ENCODE results near the gene MCM9. TPM values are rescaled to one million over a fixed set of nuclear protein-coding genes. Genes with fewer than 3 reads are reported as not detected.
A peak's percentile ranks its signal among the peaks of the same experiment; 100 is the strongest.

The MCM9 gene
- polyA plus RNA-seq, 3 donors: 9.4 to 11.9 (median 9.8) TPM

- H3K4me1 ChIP-seq (ENCODE audit: control insufficient read depth in 1 of 2, insufficient read depth in 2 of 2, low read length in 2 of 2): no peaks in the 10 kb centered on the region
- no peak overlapping the region for H2AFZ ChIP-seq (ENCODE audit: insufficient read depth, low read depth, low read length, poor library complexity, severe bottlenecking)
- H3K4me3 ChIP-seq (replicated peaks in 1 of 3; ENCODE audit: low read depth in 2 of 3, low read length in 3 of 3): no peak overlapping the region
- Mint-ChIP-seq H3K36me3 (peaks cover 79 to 89% of the 10 kb centered on the region in 2 donors), H3K4me3 (no peak overlapping the region), H3K27ac (peak overlapping the region in 1 of 7 donors; percentile 22), H3K9me3 (no peaks in the 10 kb centered on the region), H3K27me3 (ENCODE audit: low read depth in 3 of 3) (no peaks in the 10 kb centered on the region), H3K4me1 (no peaks in the 10 kb centered on the region)
- TF ChIP-seq, protein P1, sequence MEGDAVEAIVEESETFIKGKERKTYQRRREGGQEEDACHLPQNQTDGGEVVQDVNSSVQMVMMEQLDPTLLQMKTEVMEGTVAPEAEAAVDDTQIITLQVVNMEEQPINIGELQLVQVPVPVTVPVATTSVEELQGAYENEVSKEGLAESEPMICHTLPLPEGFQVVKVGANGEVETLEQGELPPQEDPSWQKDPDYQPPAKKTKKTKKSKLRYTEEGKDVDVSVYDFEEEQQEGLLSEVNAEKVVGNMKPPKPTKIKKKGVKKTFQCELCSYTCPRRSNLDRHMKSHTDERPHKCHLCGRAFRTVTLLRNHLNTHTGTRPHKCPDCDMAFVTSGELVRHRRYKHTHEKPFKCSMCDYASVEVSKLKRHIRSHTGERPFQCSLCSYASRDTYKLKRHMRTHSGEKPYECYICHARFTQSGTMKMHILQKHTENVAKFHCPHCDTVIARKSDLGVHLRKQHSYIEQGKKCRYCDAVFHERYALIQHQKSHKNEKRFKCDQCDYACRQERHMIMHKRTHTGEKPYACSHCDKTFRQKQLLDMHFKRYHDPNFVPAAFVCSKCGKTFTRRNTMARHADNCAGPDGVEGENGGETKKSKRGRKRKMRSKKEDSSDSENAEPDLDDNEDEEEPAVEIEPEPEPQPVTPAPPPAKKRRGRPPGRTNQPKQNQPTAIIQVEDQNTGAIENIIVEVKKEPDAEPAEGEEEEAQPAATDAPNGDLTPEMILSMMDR (IDR thresholded peaks at IDR 0.05): no peak
- H3K9me3 ChIP-seq (replicated peaks in 1 of 2; ENCODE audit: control insufficient read depth in 1 of 2, insufficient read depth in 1 of 2, low read length in 2 of 2): no peaks in the 10 kb centered on the region
- H3K79me2 ChIP-seq (ENCODE audit: insufficient read depth, low read length): no peaks in the 10 kb centered on the region
- no peak overlapping the region for H3K27ac ChIP-seq (ENCODE audit: low read depth in 1 of 2, low read length in 2 of 2)
- intact Hi-C loops (cut with micrococcal nuclease): no loop called here
- peaks cover 81 to 95% of the 10 kb centered on the region in 2 donors for H3K36me3 ChIP-seq (replicated peaks in 1 of 2; ENCODE audit: control insufficient read depth in 1 of 2, insufficient read depth in 2 of 2, low read length in 2 of 2)
- H4K20me1 ChIP-seq (ENCODE audit: insufficient read depth, low read length): peaks cover 5% of the 10 kb centered on the region
- WGBS (ENCODE audit: insufficient coverage): 100% methylated on average over 4 of the region's 5 CpGs
- no peaks in the 10 kb centered on the region for H3K27me3 ChIP-seq (ENCODE audit: control insufficient read depth in 2 of 2, insufficient read depth in 2 of 2, low read length in 2 of 2)
- DNase-seq: no peak
- no peak overlapping the region for H3K9ac ChIP-seq (ENCODE audit: insufficient read depth, low read length, poor library complexity, severe bottlenecking)
- no peak overlapping the region for H3K4me2 ChIP-seq (replicated peaks; ENCODE audit: extremely low read depth, low read length, poor library complexity, severe bottlenecking)
Measured at GRCh38 chr6:118917546-118918328, 17.2 kb downstream of the MCM9 start.

DNA sequence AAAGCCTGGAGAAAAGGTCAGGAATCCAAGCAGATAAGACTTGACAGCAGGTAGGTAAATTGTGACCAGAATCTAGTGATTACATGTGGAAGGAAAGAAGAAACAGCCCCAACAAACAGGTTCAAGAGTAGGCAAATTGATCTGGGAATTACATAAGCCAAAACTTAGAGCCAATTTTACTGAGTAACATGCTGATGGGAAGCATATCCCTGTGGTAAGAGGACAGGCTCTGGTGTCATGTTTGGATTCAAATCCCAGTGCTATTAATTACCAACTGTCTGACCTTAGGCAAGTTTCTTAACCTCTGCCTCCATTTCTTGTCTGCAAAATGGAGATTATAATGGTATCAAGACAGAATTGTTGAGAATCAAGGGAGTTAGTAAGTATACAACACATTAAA lies 20.4 kb downstream of the MCM9 start:
- Histone ChIP-seq H3K9ac (ENCODE audit: insufficient read depth, low read length, poor library complexity, severe bottlenecking) (no peak overlapping the region), H3K27ac (ENCODE audit: low read depth in 1 of 2, low read length in 2 of 2) (peak overlapping the region in 1 of 2 donors; percentile 22), H4K20me1 (ENCODE audit: insufficient read depth, low read length) (peaks cover 5% of the 10 kb centered on the region), H3K4me3 (replicated peaks in 1 of 3; ENCODE audit: low read depth in 2 of 3, low read length in 3 of 3) (no peak overlapping the region), H3K27me3 (ENCODE audit: control insufficient read depth in 2 of 2, insufficient read depth in 2 of 2, low read length in 2 of 2) (no peaks in the 10 kb centered on the region), H3K79me2 (ENCODE audit: insufficient read depth, low read length) (no peaks in the 10 kb centered on the region), H3K9me3 (replicated peaks in 1 of 2; ENCODE audit: control insufficient read depth in 1 of 2, insufficient read depth in 1 of 2, low read length in 2 of 2) (no peaks in the 10 kb centered on the region), H2AFZ (ENCODE audit: insufficient read depth, low read depth, low read length, poor library complexity, severe bottlenecking) (no peak overlapping the region), H3K4me1 (ENCODE audit: control insufficient read depth in 1 of 2, insufficient read depth in 2 of 2, low read length in 2 of 2) (no peaks in the 10 kb centered on the region), H3K4me2 (replicated peaks; ENCODE audit: extremely low read depth, low read length, poor library complexity, severe bottlenecking) (no peak overlapping the region), H3K36me3 (replicated peaks in 1 of 2; ENCODE audit: control insufficient read depth in 1 of 2, insufficient read depth in 2 of 2, low read length in 2 of 2) (peaks cover 82 to 95% of the 10 kb centered on the region in 2 donors)
- H3K4me3 Mint-ChIP-seq: no peak overlapping the region
- no peak for DNase-seq
- H3K36me3 Mint-ChIP-seq: peaks cover 67 to 84% of the 10 kb centered on the region in 2 donors
- no peaks in the 10 kb centered on the region for H3K4me1 Mint-ChIP-seq
- intact Hi-C loops (cut with micrococcal nuclease): no loop called here
- H3K27ac Mint-ChIP-seq: peak overlapping the region in 5 of 7 donors; percentile 12 to 56 (median 22)
- TF ChIP-seq, protein P1 (IDR thresholded peaks at IDR 0.05): no peak
- no peaks in the 10 kb centered on the region for H3K27me3 Mint-ChIP-seq (ENCODE audit: low read depth in 3 of 3)
- no peaks in the 10 kb centered on the region for H3K9me3 Mint-ChIP-seq

Data from CD14-positive monocyte (primary cell).